ENCODE measurements around the gene PRKCH. TPM values are rescaled to one million over a fixed set of nuclear protein-coding genes. Genes with fewer than 3 reads are reported as not detected.

Gene PRKCH
- total and polyA plus RNA-seq, 12 donors, result 8.3 to 25.1 (median 17.7) TPM

DNA sequence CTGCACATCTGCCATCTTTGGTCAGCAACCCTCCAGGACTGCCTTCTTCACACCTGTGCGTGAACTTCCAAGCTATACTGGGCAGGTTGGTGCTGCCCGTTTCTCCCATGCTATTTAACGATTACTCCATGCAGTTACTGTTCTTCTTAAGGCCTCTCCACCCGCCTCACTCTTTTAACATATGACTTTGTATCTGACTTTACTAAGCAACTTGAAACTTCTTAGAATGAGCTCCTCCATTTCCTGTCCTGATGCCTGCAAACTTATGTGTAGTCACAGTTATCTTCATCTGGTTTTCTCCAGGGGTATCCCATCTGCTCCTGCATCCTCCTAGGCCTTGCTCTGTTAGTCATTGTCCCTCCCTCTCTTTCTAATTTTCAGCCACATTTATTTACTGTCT lies 35.7 kb downstream of the PRKCH start:
- no peak for DNase-seq
- intact Hi-C loops (cut with DNase I), result loop anchor here in 4 of 10 donors (5.0 kb wide), 3 partner anchors 35 to 640 kb away; partner anchors contain the start of gene PRKCH (in 3 of the 4)
- H3K27ac ChIP-seq, result peak overlapping the region in 8 of 10 donors; percentile 14 to 75 (median 50)
- 87 to 94% methylated on average over 4 of the region's 4 CpGs for WGBS, 2 donors
- H3K4me1 ChIP-seq, result peaks cover 0 to 63% (median 26%) of the 10 kb centered on the region in 9 donors
- no peak overlapping the region for H3K4me3 ChIP-seq
- no peak for ATAC-seq
- TF ChIP-seq, protein P1, sequence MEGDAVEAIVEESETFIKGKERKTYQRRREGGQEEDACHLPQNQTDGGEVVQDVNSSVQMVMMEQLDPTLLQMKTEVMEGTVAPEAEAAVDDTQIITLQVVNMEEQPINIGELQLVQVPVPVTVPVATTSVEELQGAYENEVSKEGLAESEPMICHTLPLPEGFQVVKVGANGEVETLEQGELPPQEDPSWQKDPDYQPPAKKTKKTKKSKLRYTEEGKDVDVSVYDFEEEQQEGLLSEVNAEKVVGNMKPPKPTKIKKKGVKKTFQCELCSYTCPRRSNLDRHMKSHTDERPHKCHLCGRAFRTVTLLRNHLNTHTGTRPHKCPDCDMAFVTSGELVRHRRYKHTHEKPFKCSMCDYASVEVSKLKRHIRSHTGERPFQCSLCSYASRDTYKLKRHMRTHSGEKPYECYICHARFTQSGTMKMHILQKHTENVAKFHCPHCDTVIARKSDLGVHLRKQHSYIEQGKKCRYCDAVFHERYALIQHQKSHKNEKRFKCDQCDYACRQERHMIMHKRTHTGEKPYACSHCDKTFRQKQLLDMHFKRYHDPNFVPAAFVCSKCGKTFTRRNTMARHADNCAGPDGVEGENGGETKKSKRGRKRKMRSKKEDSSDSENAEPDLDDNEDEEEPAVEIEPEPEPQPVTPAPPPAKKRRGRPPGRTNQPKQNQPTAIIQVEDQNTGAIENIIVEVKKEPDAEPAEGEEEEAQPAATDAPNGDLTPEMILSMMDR (IDR thresholded peaks at IDR 0.05), result no peak
- H3K36me3 ChIP-seq, result no peaks in the 10 kb centered on the region
- no peaks in the 10 kb centered on the region for H3K9me3 ChIP-seq
- H3K27me3 ChIP-seq, result no peaks in the 10 kb centered on the region

DNA sequence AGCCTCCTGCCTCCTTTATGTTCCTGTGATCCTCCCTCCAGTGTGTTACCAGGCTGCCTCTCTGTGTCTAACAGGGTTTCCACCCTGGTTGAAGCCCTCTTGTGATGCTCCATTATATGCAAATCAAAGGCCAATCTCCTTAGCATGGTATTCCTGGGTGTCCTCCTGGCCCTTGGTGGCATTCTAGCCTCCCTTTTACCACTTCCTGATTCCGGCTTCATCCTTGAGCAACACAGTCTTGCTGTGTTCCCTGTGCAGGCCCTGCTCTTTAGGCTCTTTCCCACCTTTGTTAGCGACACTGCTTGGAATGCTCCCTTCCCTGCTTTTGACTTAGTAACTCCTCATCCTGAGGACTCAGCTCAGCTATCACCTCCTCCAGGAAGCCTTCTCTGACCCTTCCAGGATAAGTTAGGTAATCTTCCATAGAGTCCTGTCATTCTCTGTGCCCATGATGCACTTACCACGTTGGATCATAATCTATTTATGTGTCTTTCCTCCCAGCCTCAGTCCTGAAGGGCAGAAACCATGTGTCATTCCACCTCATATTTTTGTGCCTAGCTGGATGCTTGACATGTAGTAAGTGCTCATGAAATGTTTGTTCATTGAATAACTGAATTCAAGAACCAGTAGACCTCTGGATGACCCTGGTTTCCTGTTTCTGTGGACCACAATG lies 37.3 kb downstream of the PRKCH start:
- TF ChIP-seq, protein P1 (IDR thresholded peaks at IDR 0.05), result no peak
- Histone ChIP-seq H3K9me3 (no peaks in the 10 kb centered on the region), H3K27me3 (no peaks in the 10 kb centered on the region), H3K27ac (peak overlapping the region in 5 of 10 donors; percentile 7 to 75 (median 55)), H3K36me3 (no peaks in the 10 kb centered on the region), H3K4me3 (no peak overlapping the region), H3K4me1 (peaks cover 0 to 75% (median 30%) of the 10 kb centered on the region in 9 donors)
- DNase-seq (no peak), ATAC-seq (no peak)
- intact Hi-C loops (cut with DNase I), result loop anchor here in 4 of 10 donors (5.0 kb wide), 3 partner anchors 36 to 639 kb away; partner anchors contain the start of gene PRKCH (in 3 of the 4)
- 78% methylated on average over 3 of the region's 3 CpGs for WGBS, 2 donors

DNA sequence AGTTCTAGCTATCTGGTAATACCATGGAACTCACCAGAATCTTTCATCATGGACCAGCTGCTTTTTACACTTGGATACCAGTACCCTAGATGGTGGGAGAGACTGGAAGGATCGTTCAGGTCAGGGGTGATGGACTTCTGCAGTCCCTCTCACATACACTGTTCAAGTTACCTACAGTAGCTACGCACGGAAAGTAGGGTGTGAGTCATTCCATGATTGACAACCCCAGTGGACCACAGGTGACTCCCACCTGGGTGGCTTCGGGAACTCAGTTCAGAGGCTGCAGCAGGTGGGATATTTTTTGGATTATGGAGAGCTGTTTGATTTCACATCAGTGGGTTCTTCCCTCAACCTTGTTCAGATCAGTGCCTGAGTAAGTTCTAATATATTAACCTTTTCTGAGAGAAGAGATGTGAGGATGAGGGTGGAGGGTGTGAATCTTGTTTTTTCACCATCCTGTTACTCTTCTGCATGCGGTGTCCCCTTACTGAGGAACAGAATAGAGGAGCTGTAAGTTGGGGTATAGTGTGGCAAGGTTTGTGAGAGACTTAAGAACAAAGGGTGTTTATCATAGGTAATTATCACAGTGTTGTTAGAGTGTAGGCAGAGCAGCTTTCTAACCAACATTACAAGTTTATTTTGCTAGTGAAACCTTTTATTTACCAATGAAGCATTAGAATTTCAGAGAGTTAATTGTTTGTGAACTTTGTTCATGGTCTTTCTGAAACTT lies 39.6 kb downstream of the PRKCH start:
- H3K9me3 ChIP-seq, result no peaks in the 10 kb centered on the region
- no peaks in the 10 kb centered on the region for H3K27me3 ChIP-seq
- H3K27ac ChIP-seq, result peak overlapping the region in 1 of 10 donors; percentile 2
- TF ChIP-seq, protein P1 (IDR thresholded peaks at IDR 0.05), result no peak
- H3K4me3 ChIP-seq, result no peak overlapping the region
- H3K36me3 ChIP-seq, result no peaks in the 10 kb centered on the region
- DNase-seq (no peak), ATAC-seq (no peak)
- H3K4me1 ChIP-seq, result peaks cover 0 to 79% (median 38%) of the 10 kb centered on the region in 9 donors
- intact Hi-C loops (cut with DNase I), result loop anchor here in 1 of 10 donors (10.0 kb wide), 1 partner anchor 64 kb away; no protein-coding TSS in a partner anchor
- WGBS, 2 donors, result 84 to 87% methylated on average over 5 of the region's 5 CpGs

DNA sequence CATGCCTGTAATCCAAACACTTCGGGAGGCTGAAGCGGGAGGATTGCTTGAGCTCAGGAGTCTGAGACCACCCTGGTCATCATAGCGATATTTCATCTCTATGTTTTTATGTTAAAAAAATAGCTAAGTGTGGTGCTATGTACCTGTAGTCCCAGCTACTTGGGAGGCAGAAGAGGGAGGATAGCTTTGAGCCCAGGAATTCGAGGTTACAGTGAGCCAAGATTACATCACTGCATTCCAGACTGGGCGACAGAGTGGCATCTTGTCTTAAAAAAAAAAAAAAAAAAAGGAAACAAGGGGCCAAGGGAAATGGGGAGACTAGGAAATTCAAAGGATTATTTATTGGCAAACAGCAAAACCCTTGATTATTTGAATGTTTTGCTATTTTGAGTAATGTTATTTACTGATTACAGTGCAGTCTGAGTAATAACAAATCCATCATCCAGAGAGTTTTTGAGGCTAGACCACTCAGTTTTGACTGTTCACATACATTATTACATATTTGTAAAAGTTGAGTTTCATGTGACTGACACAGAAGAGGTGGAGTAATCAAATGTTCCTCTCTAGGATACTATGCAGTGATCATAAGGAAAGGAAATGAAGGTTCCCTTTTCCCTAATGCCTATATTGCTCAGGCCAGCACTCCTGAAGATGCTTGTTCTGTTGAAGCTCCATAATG lies 40.8 kb downstream of the PRKCH start:
- Histone ChIP-seq H3K36me3 (no peaks in the 10 kb centered on the region), H3K27me3 (no peaks in the 10 kb centered on the region), H3K9me3 (no peaks in the 10 kb centered on the region), H3K4me1 (peaks cover 0 to 78% (median 35%) of the 10 kb centered on the region in 9 donors), H3K4me3 (no peak overlapping the region), H3K27ac (no peak overlapping the region)
- TF ChIP-seq, protein P1 (IDR thresholded peaks at IDR 0.05), result no peak
- no peak for ATAC-seq
- WGBS, 2 donors, result 68 to 74% methylated on average over 5 of the region's 5 CpGs
- intact Hi-C loops (cut with DNase I), result loop anchor here in 1 of 10 donors (10.0 kb wide), 1 partner anchor 63 kb away; no protein-coding TSS in a partner anchor
- DNase-seq, result no peak

Measured in heart right ventricle (tissue), 16 donors.